ENCODE results near the gene TRIM72. TPM values are rescaled to one million over a fixed set of nuclear protein-coding genes. Genes with fewer than 3 reads are reported as not detected.

Gene TRIM72
- total RNA-seq, 3 donors from 2014 or later = 0.02 TPM; not detected in 2

DNA sequence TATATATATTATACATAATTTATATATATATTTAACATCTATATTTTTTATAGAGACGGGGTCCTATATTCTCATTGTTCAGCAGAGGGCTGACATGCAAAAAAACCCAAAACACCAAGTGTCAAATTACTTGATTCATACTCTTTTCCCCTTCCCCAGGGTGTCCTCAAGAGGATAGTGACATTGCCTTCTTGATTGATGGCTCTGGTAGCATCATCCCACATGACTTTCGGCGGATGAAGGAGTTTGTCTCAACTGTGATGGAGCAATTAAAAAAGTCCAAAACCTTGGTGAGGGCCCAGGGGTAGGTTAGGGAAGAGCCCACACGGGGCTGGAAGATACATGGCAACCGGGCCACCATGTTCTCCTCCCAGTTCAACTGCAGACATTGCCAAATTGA is 56.9 kb downstream of the TRIM72 start:
- DNase-seq (no peak), ATAC-seq (no peak)
- TF ChIP-seq, protein P1, sequence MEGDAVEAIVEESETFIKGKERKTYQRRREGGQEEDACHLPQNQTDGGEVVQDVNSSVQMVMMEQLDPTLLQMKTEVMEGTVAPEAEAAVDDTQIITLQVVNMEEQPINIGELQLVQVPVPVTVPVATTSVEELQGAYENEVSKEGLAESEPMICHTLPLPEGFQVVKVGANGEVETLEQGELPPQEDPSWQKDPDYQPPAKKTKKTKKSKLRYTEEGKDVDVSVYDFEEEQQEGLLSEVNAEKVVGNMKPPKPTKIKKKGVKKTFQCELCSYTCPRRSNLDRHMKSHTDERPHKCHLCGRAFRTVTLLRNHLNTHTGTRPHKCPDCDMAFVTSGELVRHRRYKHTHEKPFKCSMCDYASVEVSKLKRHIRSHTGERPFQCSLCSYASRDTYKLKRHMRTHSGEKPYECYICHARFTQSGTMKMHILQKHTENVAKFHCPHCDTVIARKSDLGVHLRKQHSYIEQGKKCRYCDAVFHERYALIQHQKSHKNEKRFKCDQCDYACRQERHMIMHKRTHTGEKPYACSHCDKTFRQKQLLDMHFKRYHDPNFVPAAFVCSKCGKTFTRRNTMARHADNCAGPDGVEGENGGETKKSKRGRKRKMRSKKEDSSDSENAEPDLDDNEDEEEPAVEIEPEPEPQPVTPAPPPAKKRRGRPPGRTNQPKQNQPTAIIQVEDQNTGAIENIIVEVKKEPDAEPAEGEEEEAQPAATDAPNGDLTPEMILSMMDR (IDR thresholded peaks at IDR 0.05) = no peak
- Histone ChIP-seq H3K9me3 (no peaks in the 10 kb centered on the region), H3K36me3 (ENCODE audit: low read depth) (no peaks in the 10 kb centered on the region), H3K4me3 (no peak overlapping the region), H3K4me1 (ENCODE audit: low read depth) (no peaks in the 10 kb centered on the region)
- intact Hi-C loops (cut with DNase I, micrococcal nuclease) = no loop called here

DNA sequence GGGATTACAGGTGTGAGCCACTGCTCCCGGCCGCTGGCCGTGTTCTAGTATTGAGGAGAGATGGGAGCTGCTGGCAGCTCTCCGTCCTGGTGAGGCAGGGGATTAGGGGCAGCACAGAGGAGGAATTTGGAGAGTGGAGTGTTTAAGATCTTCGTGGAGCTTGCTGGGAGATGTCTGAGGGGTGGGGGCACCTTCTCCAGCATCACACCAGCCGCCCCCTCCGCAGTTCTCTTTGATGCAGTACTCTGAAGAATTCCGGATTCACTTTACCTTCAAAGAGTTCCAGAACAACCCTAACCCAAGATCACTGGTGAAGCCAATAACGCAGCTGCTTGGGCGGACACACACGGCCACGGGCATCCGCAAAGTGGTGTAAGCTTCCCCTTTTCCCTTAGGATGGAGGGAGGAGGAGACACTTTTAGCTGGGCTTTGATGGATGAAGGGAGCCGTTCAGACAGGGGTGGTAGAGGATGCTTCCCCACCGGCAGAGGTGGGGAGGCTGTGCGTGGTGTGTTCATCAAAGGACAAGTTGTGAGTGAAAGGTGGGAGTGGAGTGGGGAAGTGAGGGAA is 57.8 kb downstream of the TRIM72 start:
- TF ChIP-seq, protein P1 (IDR thresholded peaks at IDR 0.05) = no peak
- ATAC-seq = no peak
- intact Hi-C loops (cut with DNase I, micrococcal nuclease) = no loop called here

DNA sequence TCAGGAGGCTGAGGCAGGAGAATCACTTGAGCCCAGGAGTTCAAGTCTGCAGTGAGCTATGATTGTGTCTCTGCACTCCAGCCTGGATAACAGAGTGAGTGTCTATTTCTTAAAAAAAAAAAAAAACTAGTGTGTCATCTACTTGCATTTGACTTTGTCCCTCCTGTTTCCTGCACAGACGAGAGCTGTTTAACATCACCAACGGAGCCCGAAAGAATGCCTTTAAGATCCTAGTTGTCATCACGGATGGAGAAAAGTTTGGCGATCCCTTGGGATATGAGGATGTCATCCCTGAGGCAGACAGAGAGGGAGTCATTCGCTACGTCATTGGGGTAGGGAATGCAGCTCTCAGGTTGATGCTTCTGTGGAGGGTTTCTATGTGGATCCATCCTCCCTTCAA is 59.3 kb downstream of the TRIM72 start:
- ATAC-seq (no peak), DNase-seq (no peak)
- intact Hi-C loops (cut with DNase I, micrococcal nuclease) = no loop called here
- TF ChIP-seq, protein P1 (IDR thresholded peaks at IDR 0.05) = no peak
- Histone ChIP-seq H3K9me3 (no peaks in the 10 kb centered on the region), H3K36me3 (ENCODE audit: low read depth) (no peaks in the 10 kb centered on the region), H3K4me3 (no peak overlapping the region), H3K4me1 (ENCODE audit: low read depth) (no peaks in the 10 kb centered on the region)

More for the DNA sequence above, 57.8 kb downstream of the TRIM72 start:
- H3K9me3 ChIP-seq = no peaks in the 10 kb centered on the region
- no peaks in the 10 kb centered on the region for H3K4me1 ChIP-seq (ENCODE audit: low read depth)
- DNase-seq = no peak
- no peak overlapping the region for H3K4me3 ChIP-seq
- H3K36me3 ChIP-seq (ENCODE audit: low read depth) = no peaks in the 10 kb centered on the region

DNA sequence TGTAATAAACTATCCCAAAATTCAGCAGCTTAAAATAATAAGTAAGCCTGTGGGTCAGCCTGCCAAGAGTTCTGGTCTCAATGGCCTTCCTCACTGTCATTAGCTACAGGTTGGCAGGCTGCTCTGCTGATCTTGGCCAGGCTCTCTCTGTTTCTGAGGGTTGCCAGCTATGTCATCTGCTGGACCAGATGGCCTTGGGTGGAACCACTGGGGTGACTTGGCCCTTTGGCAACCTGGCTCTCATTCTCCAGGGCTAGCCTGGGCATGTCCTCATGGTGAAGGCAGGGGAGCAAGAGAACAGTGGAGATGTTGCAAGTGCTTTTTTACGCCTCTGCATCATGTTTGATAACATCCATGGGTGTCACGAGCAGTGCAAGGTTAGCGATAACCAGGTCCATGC is 59.8 kb downstream of the TRIM72 start:
- no peaks in the 10 kb centered on the region for H3K36me3 ChIP-seq (ENCODE audit: low read depth)
- TF ChIP-seq, protein P1 (IDR thresholded peaks at IDR 0.05) = no peak
- ATAC-seq = no peak

DNA sequence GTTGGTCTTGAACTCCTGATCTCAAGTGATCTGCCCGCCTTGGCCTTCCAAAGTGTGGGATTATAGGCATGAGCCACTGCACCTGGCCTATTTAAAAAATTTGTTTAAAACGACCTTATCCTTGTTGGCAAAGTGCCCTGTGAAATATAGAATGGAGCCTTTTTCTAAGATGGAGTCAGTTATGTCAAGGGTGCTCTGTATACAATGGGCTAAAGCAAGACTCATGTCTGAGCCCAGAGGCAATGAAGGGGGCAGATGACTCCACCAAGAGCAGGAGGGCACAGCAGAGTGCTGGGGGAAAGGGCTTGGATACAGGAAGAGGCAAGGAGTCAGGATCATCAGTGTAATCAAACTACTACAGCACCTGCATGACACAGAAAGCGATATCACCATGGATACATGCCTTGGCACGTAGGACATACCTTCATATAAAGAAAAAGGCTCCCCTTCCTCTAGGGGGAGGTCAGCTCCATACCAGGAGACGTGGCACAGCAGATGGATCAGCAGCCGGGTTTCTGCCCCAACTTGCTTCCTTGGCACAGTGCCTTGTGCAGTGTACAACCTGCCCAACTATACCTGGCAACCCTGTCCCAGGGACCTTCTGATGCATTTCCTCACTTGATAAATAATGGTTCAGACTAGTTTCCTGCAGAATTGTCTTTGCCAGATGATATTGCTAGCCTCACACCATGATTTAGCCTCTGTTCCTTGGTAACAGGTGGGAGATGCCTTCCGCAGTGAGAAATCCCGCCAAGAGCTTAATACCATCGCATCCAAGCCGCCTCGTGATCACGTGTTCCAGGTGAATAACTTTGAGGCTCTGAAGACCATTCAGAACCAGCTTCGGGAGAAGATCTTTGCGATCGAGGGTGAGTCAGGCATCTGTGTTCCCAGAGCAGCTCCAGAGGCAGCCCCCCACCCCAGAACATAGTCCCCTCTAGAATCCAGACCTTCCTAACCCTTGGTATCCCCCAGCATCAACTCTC is 61.2 kb downstream of the TRIM72 start:
- intact Hi-C loops (cut with DNase I, micrococcal nuclease) = no loop called here
- ATAC-seq (no peak), DNase-seq (no peak)
- H3K4me3 ChIP-seq = no peak overlapping the region
- TF ChIP-seq, protein P1 (IDR thresholded peaks at IDR 0.05) = no peak
- H3K4me1 ChIP-seq (ENCODE audit: low read depth) = no peaks in the 10 kb centered on the region
- H3K36me3 ChIP-seq (ENCODE audit: low read depth) = no peaks in the 10 kb centered on the region
- no peaks in the 10 kb centered on the region for H3K9me3 ChIP-seq

More for the DNA sequence above, 59.8 kb downstream of the TRIM72 start:
- Histone ChIP-seq H3K4me1 (ENCODE audit: low read depth) (no peaks in the 10 kb centered on the region), H3K4me3 (no peak overlapping the region), H3K9me3 (no peaks in the 10 kb centered on the region)
- DNase-seq = no peak
- intact Hi-C loops (cut with DNase I, micrococcal nuclease) = no loop called here
